ENCODE results near the gene DNER.

DNER gene

DNA sequence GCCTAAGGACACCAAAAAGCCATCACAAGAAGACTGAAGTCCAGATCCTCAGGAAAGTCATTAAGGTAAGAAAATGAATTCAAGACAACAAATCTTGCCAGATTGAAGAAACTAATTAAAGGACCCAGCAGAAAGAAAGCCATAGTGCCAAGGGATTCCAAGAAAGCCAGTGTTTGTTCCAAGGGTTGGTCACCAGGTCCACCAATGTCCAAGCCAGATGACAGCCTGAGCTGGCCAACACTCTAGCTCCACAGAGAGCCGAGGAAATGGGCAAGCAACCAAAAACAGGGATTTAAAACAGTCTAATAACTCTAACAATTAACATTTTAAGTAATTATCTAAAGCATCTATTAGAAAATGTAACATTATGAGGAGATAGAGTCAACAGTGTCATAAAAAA lies 49.2 kb downstream of the DNER start:
- no peak for DNase-seq

GRCh38 chr2:229661478-229661877 lies 52.9 kb downstream of the DNER start:
- DNase-seq = no peak

DNA sequence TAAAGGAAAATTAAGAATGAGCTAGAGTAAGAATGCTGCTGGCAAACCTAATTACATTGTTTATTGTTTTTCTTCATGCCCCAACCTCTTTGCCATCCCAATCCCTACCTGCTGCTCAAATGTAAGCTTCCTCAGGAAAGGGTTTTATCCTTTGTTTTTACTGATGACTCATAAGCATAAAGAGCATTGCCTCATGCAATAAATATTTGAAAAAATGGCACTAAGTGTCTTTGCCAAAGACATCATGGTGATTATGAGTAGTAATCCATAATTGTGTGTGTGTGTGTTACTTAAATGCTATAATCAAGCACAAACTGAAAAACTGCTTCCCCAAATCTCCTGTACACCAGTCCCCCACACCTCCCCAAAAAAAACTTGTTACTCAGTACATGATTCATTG lies 53.4 kb downstream of the DNER start:
- DNase-seq = no peak

DNA sequence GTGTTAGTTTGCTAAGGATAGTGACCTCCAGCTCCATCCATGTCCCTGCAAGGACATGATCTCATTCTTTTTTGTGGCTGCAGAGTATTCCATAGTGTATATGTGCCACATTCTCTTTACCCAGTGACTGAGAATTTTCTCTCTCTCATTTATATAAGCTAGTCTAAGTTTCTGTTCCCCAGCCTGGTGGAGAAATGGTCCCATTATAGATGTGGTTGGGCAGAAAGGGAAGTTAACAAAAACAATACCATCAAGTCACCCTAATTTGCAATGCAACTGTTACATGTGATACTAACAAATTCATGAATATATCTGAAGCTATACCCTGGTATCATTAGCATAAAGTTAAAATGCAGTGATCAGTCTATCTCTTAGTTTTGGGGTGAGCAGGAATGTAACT lies 54.0 kb downstream of the DNER start:
- no peak for DNase-seq

DNA sequence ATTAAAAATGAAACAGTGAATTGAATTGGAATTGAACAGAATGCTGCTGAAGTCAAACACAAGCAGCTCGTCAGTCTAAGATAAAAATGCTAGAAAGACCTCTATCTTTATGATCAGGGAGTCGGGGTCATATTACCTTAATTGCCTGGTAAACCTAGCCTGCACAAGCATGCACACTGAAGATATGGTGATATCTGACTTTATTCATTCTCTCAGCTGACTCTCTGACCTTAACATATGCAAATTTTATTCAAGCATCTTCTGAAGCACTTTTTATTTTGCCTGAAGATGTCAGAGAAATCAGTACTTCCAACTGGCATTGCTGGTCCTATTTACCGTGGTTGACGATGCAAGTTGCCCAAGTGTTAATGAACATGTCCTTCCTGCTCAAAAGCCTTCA lies 56.4 kb downstream of the DNER start:
- DNase-seq = no peak

DNA sequence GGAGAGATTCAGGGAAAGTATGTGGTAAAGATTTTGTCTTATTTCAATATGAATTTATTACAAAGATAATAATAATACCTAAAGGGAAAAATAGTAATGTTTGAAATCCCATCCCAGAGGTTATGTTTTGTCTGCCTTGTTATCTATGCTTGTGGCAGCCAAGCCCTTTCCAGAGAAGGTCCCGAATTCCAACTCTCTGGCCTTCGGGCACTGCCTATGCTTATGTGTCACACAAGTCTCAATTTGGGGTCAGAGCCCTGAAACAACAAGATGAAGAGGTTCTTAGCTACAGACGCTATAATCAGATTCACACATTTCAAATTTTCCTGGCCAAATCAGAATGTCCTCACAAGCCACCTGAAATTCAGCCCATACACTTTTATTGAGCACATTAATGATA lies 59.9 kb downstream of the DNER start:
- no peak for DNase-seq

GRCh38 chr2:229653531-229653930 lies 60.8 kb downstream of the DNER start:
- no peak for DNase-seq

- DNase-seq = no peak
Observed at GRCh38 chr2:229652796-229653195, 61.6 kb downstream of the DNER start.

DNA sequence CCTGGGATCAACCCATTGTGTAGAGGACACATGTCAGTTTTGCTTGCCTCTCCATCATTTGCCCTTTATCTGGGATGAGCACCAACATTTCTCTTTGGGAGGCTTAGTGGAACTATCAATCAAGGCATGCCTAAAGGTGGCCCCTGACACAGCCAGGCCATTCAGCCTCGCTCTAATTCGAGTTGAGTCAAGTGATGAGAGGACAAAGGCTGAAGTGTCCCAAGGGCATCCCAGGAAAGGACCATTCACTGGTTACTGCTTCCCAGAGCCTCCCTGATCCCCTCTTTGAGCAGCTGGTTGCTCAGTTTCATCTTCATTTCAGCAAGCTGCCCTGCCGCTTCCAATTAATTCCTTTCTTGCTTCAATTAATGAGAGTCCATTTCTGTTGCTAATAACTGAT lies 63.5 kb downstream of the DNER start:
- no peak for DNase-seq

DNA sequence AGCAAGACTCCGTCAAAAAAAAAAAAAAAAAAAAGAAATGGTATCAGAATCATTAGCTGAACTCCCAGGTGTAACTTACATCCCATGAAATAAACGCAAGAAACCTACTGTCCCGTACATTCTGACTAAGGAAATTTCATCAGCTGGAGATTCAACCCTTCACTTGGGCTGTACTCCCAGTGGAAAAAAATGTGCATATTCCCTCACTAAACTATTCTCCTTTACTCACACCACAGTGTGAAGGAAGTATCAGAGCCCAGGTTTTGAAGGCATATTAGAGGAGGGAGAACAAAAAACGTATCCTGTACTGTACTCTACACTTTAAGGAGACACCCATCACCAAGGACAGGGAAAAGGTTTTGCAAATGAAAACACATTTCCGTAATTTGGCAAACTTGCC lies 64.3 kb downstream of the DNER start:
- no peak for DNase-seq

GRCh38 chr2:229646186-229646723 lies 68.1 kb downstream of the DNER start:
- no peak for DNase-seq

DNA sequence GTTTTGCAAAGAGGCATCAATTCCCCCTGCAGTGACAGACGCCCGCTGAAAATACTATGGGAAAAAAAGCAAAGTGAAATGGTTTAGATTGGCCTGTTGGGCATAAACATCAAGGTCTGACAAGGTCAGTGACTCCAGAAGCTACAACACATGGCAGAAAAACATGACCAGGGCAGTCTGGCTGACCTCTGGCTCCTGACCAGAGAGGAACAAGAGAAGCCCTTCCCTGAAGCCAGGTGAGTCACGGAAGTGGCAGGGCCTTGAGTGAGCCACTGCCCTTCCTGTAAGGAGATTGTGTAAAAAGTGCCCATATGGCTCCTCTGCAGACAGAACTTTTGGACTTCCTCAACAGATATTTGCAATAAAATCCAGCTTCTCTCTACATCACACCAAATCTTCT lies 72.0 kb downstream of the DNER start:
- DNase-seq = no peak

DNA sequence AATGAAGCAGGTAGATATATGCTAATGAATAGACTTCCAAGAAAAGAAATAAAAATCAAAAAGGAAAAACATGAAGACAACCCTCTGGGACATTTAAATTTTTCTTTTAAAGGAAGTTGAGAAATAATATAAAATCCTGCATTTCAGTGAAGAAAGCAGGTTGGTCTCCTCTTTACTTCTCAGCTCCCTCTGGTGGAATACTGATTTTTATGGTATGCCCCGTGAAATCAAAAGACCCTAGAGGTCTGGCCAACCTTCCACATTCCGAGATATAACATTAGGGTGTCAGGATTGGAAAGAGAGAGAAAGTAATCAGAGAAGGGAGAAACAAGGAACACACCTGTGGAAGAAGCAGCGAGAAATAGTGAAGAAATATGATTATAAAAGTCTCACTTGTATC lies 72.7 kb downstream of the DNER start:
- no peak for DNase-seq

DNA sequence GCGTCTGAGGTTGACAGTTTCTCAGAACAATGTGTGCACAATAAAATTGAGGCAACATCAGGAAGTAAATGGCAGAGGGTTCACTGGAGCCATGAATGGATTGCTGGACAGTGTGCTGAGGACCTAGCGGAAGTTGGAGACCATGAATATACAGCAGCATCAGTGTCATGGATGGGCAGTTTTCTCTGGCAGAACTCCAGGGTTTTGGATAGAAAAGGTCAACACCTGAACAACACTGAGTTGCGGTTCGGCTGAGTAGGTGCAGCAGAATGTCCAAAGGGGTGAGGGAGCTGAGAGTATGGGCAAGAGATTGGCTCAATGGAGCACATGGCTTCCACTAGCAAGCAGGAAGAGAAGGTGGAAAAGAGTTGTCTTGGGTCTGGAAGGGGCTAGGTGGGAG lies 73.7 kb downstream of the DNER start:
- DNase-seq = no peak

DNA sequence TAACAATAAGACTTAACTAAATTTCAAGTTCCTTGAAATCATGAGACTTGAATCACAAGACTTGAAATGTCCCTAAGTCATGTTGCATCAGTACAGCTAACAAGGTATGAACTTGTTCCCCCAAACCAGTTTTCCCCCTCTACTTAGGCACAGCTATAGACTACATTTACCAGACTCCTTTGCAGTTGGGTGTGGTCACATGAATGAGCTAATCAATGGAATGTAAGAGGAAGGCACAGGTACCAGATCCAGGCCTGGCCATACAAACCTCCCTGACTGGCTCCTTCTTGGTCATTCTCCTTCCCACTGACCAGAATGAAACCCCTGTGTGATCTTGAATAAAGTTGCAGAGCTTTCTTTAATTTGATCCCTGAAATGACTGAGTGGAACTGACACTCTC lies 77.8 kb downstream of the DNER start:
- DNase-seq = no peak

DNA sequence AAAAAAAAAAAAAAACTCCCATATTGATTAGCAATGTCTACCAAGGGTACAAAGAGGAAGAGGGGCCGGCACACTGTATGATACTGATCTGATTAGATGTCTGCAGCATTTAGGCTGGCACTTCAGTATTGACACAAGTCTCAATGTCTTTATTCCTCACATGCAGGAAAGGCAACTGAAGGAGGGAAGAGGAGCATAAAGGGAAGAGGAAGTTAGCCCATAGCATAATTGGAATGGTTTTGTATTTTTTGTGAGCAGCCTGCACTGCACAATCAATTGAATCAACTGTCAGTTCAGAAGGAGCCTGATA lies 79.0 kb downstream of the DNER start:
- no peak for DNase-seq

GRCh38 chr2:229634601-229635370 lies 79.6 kb downstream of the DNER start:
- DNase-seq = no peak

DNA sequence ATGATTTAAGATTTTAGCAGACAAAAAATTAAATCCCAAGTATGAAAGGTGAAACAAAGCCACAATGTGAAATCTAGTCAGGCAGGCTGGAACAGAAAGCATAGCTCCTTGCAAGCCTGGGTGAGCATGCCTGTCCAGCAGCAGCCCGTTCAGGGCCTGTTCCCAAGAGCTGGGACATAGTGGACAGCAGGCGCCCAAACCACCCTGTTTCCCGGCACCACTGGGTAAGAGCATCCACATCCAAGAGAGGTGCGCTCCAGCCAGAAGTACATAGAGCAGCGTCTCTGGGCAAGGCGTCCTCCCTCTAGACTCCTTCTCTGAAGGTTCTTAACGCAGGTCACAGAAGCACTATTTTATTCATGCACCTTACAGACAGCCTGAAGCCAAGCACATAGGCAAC lies 80.8 kb downstream of the DNER start:
- DNase-seq = no peak

DNA sequence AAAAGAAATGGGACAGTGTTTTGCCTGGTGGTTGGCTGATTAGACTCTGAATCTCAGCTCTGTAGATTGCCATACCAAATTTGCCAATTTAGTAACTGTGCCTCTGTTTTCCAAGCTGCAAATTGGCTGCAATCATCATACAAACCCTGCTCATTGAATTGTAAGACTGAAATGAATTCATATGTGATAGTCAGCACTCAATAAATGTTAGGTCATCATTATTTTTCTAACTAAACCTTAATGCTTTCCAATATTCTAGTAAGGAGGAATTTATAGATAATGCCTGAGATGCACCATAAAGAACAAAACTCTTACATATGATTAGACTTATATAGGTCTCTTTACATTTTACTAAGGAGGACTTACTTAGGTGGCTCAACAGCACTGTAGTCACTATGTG lies 85.3 kb downstream of the DNER start:
- no peak for DNase-seq

GRCh38 chr2:229627728-229628127 lies 86.6 kb downstream of the DNER start:
- no peak for DNase-seq

- no peak for DNase-seq
Observed at GRCh38 chr2:229622495-229623355, 91.6 kb downstream of the DNER start.

DNA sequence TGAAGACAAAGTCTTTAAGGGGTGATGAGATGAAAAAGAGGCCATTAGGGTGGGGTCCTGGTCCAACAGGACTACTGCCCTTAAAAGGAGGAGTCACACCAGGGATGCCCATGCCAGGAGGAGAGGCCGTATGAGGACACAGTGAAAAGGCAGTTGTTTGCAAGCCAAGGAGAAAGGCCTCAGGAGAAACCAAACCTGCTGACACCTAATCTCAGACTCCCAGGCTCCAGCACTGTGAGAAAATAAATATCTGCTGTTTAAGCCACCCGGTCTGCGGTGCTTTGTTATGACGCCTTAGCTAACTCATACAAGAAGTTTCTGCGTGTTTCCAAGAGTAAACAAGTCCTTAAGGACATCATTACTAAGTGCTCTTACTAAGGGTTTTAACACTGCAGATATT lies 93.6 kb downstream of the DNER start:
- no peak for DNase-seq

DNA sequence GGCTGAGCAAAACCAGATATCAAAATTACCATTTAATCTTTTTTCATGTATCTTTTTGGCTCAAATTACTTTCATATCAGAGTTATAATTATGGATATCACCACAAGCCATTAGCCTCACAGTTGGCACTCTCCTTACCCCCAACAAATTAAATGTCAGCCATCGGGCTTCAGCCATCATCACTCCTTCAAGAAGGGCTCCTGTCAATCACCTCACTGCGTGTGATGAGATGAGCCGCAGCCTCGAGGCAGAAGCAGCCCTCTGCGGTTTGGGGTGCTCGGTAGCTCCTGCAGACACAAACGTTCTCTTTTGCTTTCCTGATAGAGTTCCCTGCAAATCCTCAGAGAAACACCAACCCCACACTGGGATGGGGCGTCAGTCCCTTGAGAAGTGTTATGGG lies 94.1 kb downstream of the DNER start:
- DNase-seq = no peak

DNA sequence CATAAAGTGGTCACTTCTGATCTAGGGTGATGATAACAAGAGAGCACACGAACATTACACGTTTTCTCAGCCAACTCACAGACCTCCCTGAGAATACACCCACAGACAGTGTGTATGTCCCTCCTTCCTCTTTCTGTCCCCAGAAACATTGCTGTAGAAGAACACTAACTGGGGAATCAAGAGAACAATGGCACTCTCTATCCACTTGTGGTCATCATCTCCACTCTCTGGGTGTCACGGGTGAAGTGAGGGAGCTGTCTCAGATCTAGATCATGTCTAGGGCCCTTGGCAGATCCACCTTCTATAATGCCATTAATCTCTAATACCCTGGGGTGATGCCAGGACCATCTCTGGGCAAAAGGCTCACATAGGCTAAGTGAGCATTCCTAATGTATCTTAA lies 97.9 kb downstream of the DNER start:
- no peak for DNase-seq

Measured in CD4-positive, alpha-beta T cell treated with Interleukin-6 for 4 hours (primary cell).